ENCODE results near the gene ID1.
"Not testable (repeated sequence)": the region's sequence is repeated elsewhere in the genome, so short reads cannot be mapped to it uniquely, and the experiment has no call there.

Gene ID1

GRCh38 chr20:31602779-31603441, 2.2 kb upstream of the ID1 start:
- DNase-seq = no peak

GRCh38 chr20:31603822-31604566, 1.1 kb upstream of the ID1 start:
- DNase-seq = peak; percentile 87

GRCh38 chr20:31604567-31605030, 490 bp upstream of the ID1 start:
- no peak for DNase-seq

GRCh38 chr20:31605902-31606803, 1.1 kb downstream of the ID1 start:
- DNase-seq = no peak

GRCh38 chr20:31606804-31607639, 1.9 kb downstream of the ID1 start:
- DNase-seq = peak; percentile 21

- no peak for DNase-seq
Measured at GRCh38 chr20:31607640-31608250, 2.7 kb downstream of the ID1 start.

GRCh38 chr20:31608251-31608945, 3.3 kb downstream of the ID1 start:
- DNase-seq = no peak

GRCh38 chr20:31612271-31612640, 7.2 kb downstream of the ID1 start:
- DNase-seq = not testable (repeated sequence)

- no peak for DNase-seq
Measured at GRCh38 chr20:31615416-31615815, 10.3 kb downstream of the ID1 start.

GRCh38 chr20:31617432-31618104, 12.5 kb downstream of the ID1 start:
- DNase-seq = peak; percentile 73

GRCh38 chr20:31620246-31620645, 15.2 kb downstream of the ID1 start:
- DNase-seq = no peak

- not testable (repeated sequence) for DNase-seq
Measured at GRCh38 chr20:31623123-31623505, 18.0 kb downstream of the ID1 start.

GRCh38 chr20:31626534-31626933, 21.4 kb downstream of the ID1 start:
- not testable (repeated sequence) for DNase-seq

- DNase-seq = not testable (repeated sequence)
Measured at GRCh38 chr20:31628057-31628456, 23.0 kb downstream of the ID1 start.

- no peak for DNase-seq
Measured at GRCh38 chr20:31630187-31630790, 25.2 kb downstream of the ID1 start.

- no peak for DNase-seq
Measured at GRCh38 chr20:31632548-31633338, 27.7 kb downstream of the ID1 start.

- DNase-seq = no peak
Measured at GRCh38 chr20:31633339-31633914, 28.3 kb downstream of the ID1 start.

GRCh38 chr20:31637660-31638059, 32.6 kb downstream of the ID1 start, which contains the start of gene COX4I2:
TSS of gene COX4I2 (plus strand) at chr20:31637912. CDS start at chr20:31639018, 1,106 bp downstream.
- DNase-seq = no peak

- no peak for DNase-seq
Measured at GRCh38 chr20:31638317-31638716, 33.2 kb downstream of the ID1 start.

Measured in GDM1 (cell line).